HCEC 1CT (cell line): ENCODE data around the gene APOBEC3C.
"Not testable (repeated sequence)": the region's sequence is repeated elsewhere in the genome, so short reads cannot be mapped to it uniquely, and the experiment has no call there.

Experiments
- DNase-seq: peaks from one replicate; pipeline ENCODE4 v3.0.0-alpha.2; 2017

The APOBEC3C gene

DNA sequence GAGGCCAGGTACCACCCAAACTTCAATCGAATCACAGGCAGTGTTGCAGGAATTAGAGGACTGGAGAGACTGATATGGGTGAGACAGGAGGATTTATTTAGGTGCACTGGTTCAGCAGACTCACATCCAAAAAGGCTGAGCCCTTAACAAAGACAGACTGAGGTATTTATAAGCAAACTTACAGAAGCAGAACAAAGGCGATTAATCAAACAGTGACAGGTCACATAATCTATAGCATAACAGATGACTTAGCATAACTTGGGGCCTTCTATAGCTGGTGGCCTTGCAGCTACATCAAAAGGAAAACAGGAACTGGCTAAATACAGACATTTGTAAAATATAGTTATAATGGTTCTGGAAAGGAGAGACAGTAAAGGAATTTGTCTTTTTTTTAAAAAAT, 29.8 kb upstream of the APOBEC3C start:
- no peak for DNase-seq

DNA sequence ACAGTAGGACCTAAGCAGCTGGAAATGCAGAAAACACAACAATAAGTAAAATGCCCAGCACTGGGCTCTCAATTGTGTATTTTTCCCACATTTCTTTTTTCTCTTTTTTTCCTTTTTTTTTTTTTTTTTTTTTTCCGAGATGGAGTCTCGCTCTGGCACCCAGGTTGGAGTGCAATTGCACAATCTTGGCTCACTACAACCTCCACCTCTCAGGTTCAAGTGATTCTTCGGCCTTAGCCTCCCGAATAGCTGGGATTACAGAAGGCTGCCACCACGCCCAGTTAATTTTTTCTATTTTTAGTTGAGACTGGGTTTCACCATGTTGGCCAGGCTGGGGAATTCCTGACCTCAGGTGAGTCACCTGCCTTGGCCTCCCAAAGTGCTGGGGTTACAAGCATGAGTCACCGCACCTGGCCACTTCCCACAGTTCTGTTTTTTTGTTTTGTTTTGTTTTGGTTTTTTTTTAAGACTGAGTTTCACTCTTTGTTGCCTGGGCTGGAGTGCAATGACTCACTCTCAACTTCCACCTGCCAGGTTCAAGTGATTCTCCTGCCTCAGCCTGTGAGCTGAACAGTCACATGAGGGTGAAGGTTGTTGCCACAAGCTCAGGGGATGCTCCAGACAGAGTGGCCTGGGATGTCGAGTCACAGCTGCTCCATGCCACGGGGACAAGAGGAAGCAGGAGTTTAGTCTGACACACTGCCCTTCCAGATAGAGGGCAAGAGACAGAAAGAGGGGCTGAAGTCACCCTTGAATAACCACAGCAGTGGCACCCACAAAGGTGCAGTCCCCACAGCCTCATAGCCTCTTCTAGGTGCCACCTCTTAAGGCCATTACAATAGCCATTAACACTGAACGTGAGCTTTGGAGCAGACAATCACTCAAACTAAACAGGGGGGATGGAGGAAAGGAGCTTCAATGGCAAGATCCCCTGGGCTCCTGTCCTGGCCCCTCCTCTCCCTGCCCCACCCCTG, 29.0 kb upstream of the APOBEC3C start:
- not testable (repeated sequence) for DNase-seq

DNA sequence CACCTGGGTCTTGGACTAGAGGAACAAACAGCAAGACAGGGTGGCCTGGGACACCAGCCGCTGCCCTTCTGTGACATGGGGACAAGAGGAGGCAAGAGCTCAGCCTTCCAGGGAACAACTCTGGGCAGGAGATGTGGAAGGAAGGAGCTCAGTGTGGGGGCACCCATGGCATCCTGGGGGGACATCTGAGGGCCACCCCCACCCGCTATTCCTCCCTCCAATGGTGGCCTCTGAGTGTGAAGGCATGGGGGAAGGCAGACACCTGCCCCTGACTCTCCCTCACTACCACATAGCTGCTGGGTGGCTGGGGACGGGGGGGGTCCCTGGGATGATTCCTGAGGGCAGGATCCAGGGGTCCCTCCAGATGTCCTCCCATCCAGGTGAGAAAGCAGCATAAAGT, 27.4 kb upstream of the APOBEC3C start:
- no peak for DNase-seq

DNA sequence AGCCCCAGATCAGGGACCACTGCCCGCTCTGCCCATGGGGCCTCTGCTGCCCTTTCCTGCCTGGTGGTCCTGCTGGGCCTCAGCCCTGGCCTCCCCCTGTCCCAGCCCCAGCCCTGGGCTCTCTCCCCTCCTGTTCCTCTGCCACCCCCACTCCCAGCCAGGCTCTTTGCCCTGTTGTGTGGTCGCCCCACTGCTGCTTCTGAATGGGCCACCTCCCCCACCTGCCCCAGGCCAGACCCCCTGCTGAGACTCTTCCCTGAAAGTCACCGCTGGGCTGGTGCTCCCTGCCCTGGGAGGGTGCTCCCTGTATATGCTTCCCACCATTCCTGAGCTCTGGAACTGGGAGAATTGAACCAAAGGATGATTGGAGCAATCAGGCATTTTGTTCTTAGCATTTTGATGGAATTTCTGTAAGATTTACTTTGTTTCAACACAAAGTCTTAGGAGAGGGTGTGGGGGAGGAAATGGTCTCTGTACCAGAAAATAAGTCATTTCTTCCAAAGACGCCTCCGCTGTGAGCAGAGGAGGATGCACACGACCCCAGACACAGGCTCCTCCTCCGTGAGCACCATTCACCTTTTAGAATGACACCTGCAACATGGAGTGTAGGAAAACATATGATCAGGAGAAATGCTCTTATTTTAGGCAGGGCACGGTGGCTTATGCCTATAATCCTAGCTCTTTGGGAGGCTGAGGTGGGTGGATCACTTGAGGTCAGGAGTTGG, 26.7 kb upstream of the APOBEC3C start:
- no peak for DNase-seq

DNA sequence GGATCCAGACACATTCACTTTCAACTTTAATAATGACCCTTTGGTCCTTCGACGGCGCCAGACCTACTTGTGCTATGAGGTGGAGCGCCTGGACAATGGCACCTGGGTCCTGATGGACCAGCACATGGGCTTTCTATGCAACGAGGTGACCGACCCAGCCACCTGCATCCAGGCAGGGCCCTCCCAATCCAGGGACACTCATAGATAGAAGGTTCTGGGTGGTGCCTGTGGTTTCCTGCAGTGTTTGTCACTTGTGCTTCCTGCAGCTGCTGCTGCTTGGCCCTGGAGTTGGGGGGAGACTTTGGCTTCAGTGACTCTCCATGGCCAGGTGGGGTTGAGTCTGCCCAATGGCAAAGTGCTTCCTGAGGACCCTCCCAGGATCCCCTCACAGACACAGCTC, 24.6 kb upstream of the APOBEC3C start:
- no peak for DNase-seq

DNA sequence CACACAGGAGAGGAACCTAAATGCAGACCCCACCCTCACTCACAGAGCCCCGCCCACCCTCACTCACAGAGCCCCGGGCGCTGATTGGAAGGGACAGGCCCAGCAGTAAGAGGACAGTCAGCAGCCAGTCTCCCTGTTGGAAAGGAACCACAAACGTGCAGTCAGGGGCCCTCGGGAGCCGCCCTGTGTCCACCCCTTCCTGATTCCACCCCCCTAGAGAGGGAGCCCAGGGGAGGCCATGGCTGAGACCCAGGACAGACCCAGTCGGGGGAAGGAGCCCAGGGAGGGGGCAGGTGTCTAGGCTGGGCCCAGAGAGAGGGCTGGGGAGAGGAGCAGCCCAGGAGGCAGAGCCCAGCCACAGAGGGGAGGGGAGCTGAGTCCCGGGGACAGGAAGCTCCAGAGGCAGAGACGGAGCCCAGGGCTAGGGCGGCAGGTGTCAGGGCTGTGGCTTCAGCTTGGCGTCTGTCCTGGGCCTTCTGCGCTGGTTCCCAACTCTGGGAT, 21.1 kb upstream of the APOBEC3C start:
- DNase-seq = not testable (repeated sequence)

DNA sequence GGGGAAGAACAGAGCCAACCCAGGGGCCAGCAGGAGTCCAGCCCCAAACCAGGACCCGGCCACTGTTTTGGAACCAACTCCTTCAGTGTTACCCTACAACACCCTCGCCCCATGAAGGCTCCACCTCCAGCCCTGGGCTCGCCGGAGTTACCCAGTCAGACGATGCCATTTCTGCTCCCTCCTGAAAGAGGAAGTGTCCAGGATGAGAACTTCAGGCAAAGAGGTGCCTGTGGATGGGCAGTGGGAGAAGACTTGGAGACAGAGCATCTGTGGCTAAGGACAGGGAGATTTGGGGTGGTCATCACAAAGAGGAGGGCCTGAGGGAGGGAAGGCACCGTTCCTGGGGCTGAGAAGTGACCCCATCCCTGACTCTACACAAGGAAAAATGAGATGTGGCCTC, 18.0 kb upstream of the APOBEC3C start:
- no peak for DNase-seq

DNA sequence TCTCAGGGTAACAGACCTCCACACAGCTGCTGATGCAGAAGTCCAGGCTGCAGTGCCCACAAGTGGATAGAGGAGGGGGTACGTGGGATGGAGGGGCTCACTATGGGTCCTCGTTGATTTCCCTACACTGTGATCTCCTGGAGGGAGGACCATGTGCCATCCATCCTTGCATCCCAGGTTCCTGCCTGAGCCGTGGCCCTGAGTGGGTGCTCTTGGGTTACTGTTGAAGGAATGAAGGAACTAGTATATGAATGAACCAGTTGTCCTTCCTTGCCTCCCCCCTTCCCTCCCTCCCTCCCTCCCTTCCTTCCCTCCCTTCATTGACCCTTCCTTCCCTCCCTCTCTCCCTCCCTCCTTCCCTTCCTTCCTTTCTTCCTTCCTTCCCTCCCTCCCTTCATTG, 16.5 kb upstream of the APOBEC3C start:
- no peak for DNase-seq

DNA sequence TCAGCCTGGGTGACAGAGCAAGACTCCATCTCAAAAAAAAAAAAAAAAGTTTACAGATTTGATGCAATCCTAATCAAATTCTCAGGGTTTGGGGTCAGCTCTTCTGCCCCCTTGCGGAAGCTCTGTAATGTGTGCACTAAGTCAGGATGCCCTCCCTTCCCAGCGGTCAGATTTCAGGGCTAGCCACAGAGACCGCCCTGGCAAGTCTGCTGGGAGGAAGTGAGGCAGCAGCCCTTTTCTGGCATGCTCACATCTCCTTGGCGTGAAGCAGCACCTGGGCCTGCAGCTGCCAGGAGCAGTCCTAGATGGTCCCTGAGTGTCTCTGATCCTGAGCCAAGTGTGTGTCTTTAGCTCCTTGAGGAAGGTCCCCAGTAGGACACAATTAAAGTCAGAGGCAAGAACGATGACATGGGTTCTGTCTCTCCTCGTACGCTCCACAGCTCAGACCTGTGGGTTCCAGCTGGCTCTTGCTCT, 10.9 kb upstream of the APOBEC3C start:
- DNase-seq = peak; percentile 84

DNA sequence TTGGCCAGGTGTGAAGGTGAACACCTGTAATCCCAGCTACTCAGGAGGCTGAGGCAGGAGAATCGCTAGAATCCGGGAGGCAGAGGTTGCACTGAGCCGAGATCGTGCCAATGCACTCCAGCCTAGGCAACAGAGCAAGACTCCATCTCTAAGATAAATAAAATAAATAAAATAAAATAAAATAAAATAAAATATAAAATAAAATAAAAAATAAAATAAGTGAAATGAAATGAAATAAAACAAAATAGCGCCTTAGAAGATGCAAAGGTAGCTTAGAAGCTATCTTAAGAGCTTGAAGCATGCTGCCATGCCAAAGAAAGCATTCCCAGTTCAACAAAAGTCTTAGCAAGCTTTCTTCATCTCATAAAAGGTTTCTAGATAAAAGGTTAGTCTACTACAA, 6.9 kb upstream of the APOBEC3C start:
- DNase-seq = no peak

DNA sequence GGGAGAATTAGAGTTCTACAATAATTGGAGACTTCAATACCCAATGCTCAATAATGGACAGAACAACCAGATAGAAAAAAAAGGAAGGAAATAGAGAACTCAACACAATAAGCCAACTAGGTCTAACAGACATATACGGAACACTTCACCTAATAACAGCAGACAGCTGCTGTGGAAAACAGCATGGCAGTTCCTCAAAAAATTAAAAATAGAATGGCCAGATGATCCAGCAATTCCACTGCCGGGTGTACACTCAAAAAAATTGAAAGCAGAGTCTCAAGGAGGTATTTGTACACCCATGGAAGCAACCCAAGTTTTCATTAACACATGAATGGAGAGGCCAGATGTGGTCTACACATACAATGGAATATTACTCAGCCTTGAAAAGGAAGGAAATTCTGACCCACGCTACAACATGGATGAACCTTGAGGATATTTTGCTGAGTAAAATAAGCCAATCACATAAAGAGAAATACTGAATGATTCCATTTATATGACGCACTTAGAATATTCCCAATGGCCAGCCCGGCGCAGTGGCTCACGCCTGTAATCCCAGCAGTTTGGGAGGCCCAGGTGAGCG, 5.7 kb upstream of the APOBEC3C start:
- DNase-seq = not testable (repeated sequence)

DNA sequence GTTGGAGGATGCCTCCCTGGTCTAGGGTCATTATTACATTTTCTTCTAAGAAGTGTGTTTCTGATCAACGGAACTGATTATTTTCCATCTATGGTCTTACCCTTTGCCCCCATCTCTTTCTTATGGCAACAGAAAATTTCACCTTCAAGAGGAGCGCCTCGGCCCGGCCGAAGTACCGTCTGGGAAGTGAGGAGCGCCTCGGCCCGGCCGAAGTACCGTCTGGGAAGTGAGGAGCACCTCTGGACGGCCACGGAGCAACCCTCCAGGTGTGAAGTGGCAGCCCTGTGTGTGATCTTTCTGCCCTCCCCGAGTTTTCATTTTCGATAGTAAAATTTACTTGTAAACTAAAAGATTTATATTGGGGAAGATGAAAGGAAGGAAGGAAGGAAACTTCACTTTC, 3.1 kb upstream of the APOBEC3C start:
- DNase-seq = no peak

DNA sequence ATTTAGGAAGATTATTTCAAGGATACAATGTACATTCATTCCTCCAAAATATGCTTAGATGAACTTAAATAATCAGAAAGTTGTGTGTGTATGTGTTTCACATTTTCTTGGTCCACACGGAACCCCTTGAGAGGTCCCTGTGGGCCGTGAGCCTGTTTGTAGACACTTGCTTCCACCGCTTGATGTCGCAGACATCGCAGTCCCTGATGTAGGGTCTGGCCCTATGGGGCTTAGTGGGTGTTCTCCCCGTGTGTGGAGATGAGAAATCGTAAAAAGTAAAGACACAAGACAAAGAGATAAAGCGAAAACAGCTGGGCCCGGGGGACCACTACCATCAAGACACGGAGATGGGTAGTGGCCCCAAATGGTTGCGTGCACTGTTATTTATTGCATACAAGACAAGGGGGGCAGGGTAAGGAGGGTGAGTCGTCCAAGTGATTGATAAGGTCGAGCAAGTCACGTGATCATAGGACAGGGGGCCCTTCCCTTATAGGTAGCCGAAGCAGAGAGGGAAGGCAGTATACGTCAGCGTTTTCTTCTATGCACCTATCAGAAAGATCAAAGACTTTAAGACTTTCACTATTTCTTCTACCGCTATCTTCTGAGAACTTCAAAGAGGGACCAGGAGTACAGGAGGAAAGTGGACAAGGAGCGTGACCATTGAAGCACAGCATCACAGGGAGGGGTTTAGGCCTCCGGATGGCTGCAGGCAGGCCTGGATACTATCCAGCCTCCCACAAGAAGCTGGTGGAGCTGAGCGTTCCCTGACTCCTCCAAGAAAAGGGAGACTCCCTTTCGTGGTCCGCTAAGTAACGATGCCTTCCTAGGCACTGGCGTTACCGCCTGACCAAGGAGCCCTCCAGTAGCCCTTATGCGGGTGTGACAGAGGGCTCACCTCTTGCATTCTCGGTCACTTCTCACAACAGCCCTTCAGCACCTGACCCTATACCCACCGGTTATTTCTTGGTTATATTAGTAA, 1.2 kb upstream of the APOBEC3C start:
- no peak for DNase-seq

DNA sequence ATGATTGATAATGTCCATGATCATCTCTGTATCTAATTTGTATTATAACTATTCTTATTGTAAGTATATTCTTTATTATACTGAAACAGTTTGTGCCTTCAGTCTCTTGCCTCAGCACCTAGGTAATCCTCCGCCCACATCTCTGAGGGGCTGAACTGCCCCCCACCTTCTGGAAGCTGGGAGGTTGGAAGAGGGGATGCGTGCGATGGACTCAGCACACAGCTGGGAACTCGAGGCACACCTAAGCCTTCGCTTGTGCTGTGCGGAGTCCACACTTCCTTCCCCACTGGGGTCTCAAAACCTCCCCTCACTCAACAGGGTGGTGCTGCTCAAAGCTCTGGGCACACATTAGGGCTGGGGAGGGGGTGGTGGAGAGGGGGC, 506 bp upstream of the APOBEC3C start:
- DNase-seq = not testable (repeated sequence)

DNA sequence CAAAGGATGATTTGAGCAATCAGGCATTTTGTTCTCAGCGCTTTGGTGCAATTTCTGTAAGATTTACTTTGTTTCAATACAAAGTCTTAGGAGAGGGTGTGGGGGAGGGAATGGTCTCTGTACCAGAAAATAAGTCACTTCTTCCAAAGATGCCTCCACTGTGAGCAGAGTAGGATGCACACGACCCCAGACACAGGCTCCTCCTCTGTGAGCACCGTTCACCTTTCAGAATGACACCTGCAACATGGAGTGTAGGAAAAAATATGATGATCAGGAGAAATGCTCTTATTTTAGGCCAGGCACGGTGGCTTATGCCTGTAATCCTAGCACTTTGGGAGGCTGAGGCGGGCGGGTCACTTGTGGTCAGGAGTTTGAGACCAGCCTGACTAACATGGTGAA, 665 bp downstream of the APOBEC3C start:
- not testable (repeated sequence) for DNase-seq

DNA sequence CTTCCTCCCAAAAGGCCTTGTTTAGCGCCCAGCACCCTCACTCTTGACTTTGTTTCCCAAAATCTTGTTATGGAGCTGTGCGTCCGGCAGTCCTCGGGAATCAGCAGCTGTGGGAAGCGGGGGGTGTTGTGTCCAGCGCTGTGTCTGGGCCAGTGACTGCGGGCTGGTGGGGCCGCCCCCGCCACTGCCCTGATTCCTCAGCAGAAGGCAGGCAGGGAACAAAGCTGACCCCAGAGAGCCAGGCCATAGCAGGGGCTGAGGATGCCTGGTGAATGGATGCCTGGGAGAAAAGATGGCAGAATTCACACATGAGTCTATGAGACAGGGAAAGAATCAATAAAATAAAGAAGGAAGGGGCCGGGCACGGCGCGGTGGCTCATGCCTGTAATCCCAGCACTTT, 2.5 kb downstream of the APOBEC3C start:
- DNase-seq = no peak

DNA sequence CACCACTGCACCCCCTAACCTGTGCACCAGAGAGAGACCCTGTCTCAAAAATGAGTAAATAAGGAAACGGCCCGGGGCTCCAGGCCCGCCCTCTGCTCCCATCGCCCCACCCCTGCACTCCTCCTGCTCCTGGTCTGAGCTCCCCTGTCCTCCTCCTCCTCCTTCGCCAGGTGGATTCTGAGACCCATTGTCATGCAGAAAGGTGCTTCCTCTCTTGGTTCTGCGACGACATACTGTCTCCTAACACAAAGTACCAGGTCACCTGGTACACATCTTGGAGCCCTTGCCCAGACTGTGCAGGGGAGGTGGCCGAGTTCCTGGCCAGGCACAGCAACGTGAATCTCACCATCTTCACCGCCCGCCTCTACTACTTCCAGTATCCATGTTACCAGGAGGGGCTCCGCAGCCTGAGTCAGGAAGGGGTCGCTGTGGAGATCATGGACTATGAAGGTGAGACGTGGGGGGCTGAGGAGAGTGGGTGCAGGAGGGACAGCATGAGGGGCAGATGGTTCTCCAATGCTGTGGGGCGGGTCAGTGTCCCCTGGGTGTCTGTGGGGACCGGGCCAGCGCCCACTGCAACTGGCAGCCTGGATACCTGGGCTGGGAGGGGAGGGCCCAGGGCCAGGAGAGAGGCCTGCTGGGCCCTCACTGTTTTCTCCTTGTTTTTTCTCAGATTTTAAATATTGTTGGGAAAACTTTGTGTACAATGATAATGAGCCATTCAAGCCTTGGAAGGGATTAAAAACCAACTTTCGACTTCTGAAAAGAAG, 3.7 kb downstream of the APOBEC3C start:
- no peak for DNase-seq

DNA sequence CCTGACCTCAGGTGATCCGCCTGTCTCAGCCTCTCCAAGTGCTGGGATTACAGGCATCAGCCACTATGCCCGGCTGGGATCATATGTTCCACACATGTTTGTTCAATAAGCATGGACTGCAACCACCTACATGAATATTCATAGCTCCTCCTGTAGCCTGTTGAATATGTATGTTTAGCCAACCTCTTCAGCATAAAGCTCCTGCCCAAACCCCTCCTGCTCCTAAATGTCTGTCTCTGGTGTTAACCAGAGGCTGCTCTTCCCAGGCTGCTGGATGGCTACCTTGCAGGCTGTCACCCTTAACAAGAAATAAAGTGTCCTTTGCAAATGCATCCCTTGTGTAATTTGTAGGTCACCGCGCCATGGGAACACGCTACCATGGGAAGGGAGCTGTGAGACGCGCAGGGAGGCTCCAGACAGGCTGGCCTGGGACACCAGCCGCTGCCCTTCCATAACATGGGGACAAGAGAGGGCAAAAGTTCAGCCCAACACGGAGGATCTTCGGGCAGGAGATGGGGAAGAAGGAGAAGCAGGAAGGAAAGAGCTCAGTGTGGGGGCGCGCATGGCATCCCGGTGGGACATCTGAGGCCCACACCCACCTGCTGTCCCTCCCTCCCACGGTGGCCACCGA, 6.1 kb downstream of the APOBEC3C start:
- not testable (repeated sequence) for DNase-seq

DNA sequence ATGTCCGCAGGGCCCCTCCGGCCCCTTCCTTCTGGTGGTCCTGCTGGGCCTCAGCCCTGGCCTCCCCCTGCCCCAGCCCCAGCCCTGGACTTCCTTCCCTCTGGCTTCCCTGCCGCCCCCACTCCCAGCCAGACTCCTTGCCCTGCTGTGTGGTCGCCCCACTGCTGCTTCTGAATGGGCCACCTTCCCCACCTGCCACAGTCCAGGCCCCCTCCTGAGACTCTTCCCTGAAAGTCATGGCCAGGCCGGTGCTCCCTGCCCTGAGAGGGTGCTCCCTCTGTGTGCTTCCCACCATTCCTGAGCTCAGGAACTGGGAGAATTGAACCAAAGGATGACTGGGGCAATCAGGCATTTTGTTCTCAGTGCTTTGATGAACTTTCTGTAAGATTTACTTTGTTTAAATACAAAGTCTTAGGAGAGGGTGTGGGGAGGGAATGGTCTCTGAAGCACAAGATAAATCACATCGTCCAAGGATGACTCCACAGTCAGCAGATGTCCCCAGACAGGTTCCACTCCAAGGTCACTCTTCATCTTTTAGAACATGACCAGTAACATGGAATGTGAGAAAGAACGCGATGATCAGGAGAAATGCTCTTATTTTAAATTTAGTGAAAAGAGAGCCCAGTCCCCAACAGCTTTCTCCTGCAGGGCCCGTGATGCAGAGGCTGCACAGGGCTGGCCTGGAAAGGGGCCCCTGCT, 7.6 kb downstream of the APOBEC3C start:
- DNase-seq = no peak
